GM19240 (cell line): Measurements from ENCODE around the gene HS6ST3.
"Not testable (repeated sequence)": the region's sequence is repeated elsewhere in the genome, so short reads cannot be mapped to it uniquely, and the experiment has no call there.

Source experiments
- DNase-seq: peaks from one replicate; pipeline ENCODE4 v3.0.0; 2011; ENCODE audit warnings: low spot score; ENCODE audit not compliant: insufficient read length

The HS6ST3 gene

DNA sequence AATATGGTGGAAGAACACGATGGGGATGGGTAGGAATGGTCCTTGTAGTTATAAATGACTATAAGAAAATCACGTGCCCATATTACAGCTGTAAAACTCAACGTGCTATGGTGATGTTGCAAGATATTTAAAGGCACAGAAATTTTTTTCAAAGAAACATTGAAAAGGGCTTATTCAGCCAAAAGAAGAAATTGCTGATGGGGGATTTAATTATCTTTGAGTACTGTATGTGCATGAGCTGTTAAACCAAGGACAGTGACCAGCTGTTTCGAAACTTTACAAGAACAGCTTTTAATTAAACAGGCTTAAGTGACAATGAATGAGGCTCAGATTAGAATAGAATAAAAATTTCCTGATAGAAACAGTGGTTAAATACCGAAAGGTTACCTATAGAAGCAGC is 339.0 kb downstream of the HS6ST3 start:
- DNase-seq: no peak

- DNase-seq: no peak
Measured at GRCh38 chr13:96431044-96431581, 341.2 kb downstream of the HS6ST3 start.

- DNase-seq: no peak
Measured at GRCh38 chr13:96444676-96445075, 354.8 kb downstream of the HS6ST3 start.

DNA sequence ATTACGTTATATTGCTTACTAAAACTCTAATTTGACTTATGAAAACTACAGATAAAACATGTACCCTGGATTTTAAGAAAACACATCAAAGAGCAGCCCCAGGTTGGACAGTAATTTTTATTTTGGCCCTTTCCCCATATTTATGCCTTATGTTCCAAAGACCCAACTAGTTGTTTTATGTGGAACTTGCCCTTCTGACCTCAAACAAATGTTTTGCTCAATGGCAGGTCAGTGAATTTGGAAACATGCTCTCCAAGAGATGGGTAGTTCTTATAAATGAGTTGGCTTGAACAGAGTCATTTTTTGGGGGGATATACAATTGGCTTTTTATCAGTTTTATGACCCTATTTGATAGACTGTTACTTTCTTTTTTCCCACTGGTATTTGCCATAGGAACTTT is 360.0 kb downstream of the HS6ST3 start:
- DNase-seq: no peak

DNA sequence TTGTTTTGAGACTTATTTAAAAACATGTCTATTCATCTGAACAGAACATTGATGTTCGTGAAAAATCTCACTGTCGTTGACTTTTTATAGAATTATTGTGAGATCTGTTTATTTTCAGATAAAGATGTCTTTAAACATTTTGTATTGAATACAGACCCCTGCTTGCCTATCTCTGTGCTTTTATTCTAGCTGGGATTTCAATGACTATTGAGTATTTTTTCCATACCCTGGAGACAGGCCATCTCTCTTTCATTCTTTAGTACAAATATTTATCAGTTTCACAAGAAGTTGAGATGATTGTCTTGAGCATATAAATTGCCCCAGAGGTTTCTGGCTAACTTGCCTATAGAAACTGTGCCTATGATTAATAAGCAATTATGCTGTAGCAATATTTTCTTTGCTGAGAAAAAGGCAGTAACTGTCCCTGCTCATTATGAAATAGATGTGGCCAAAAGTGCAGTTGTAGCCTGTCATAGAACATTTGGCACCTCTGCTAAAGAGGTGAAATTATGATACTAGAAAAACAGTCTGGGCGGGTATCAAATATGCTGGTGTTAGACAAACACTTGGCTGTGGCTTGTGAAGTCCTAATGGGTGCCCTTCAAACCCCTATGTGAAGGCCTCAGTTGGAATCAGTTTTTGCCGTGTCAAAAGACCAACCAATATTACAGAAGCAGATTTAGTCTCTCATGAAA is 360.6 kb downstream of the HS6ST3 start:
- DNase-seq: no peak

DNA sequence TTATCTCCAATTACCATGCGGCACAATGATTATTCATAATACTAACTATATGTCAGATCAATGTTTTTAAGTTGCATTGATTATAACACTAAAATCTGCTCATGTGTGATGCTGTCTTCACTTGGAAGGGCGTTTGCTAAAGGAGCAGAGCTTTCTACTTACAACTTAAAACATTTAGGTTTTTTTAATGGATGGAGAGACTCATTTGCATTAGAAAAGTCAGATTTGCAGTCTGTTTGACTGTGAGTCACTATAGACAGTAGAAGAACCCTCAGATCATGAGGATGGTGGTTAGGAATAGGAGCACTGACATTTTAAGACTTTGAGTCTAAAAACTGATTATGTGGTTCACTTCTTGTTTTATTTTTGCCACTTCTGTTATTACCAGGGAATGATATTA is 364.6 kb downstream of the HS6ST3 start:
- DNase-seq: no peak

DNA sequence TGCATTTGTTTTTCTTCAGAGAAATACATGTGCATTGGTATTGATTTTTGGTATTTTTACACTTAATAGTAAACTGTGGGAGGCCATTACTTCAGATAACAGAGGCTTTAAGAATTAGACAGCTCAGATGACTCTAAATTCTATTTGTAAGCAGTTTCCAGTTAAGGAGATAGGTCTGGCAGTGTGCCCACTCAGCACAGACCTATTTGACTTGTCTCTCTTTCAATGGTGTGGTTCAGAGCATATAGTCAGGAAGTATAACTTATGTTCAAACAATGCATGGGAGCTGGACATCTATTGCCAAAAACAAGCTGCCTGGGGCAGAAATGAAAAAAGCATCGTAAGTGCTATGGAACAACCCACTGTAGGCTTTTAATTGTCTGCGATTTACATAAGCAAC is 370.7 kb downstream of the HS6ST3 start:
- DNase-seq: no peak

DNA sequence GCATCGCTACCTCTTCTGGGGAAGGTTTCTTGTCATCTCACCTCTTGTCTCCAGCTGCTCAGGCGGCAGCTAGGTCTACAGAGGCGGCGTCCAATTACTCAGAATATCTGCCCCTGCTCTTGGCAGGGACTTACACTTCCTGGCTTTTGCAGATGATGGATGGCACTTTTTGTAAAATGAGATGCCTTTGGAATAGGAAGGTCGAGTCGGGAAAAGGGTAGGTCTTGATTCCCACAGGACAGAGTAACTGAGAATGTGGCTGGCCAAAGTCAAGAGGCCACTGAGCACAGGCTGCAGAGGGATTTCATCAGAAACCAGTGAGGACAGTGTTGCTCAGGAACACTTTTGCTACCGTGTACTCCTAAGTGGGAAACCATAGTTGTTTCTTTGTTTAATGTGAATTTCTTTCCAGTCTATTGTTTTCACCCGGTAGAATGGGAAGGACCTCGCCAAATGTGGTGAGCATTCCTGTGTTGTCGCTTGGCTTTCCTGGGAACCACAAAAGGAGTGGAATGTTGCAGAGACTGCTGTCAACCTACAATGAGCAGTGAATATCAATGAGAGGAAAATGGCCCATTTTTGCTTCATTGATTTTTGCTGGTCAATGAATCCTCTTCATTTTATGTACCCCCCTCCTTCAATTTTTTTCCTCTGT is 383.7 kb downstream of the HS6ST3 start:
- DNase-seq: no peak

DNA sequence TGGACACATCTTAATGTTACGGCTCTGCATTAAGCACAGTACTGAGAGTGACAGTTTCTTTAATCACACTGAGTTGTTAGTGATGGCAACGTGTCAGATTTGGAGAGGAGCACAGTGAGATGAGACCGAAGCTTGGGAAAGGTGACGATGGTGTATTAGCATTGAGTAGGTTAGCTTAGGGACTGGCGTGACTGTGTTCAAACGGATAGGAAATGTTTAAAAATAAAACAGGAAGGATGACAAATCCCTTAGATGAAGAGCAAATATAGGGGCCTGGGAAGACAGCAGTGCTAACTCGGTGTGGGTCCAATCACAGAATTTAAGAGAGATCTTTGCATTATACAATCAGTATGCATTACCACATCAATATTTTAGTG is 384.3 kb downstream of the HS6ST3 start:
- DNase-seq: no peak

- no peak for DNase-seq
Measured at GRCh38 chr13:96475103-96475502, 385.2 kb downstream of the HS6ST3 start.

DNA sequence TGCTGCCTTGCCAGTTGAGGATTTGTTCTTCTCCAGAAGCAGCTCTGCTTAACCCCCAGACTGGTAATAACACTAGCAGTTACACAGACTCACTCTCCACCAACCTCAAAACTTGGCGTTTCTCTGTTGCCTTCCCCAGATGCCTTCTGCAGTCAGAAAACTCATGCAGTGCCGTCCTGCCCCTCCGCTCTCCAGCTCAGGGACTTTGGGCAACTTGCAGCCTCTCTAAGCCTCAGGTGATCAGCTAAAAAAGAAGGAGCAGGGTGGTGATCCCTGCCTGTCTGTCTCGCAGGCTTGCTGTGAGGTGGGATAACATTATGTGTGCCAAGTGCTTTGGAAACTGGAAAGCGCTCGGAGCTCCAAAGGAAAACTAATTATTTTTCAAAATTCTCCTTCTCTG is 391.6 kb downstream of the HS6ST3 start:
- no peak for DNase-seq

GRCh38 chr13:96490496-96490989 is 400.6 kb downstream of the HS6ST3 start:
- no peak for DNase-seq

DNA sequence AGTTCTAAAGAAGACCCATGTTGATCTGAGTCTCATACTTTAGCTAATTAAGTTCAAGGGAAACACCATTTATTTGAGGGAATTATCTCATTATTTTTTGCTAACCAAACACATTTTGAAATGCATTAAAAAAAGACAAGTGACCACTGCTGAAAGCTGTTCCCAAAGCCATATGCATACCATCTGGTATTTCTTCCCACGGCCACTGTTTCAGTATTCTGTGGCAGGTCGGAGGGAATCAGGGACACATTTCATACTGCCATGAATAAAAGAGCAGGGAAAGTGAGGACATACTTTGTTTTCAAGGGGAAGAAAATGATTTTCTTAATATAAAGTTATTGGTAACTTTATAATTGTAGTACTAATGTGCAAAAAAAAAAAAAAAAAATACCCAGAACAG is 401.2 kb downstream of the HS6ST3 start:
- no peak for DNase-seq

DNA sequence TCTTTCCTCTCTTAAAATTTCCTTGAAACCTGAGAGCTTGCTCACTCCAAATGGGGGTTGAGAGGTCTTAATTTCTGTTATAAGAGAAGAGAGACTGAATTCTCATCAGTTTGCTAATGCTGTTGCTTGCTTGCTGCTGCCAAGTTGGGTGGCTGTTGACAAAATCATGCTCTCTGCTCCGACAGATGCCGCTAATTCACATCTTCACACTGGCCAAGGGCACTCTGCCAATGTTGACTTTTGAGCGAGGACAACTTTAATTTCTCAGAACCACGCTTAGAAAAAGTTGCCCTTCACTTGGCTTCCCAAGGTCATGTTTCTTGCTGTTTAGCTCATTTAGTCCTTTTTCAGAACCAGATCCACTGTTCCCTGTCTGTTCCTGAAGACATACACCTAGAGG is 402.9 kb downstream of the HS6ST3 start:
- DNase-seq: no peak

DNA sequence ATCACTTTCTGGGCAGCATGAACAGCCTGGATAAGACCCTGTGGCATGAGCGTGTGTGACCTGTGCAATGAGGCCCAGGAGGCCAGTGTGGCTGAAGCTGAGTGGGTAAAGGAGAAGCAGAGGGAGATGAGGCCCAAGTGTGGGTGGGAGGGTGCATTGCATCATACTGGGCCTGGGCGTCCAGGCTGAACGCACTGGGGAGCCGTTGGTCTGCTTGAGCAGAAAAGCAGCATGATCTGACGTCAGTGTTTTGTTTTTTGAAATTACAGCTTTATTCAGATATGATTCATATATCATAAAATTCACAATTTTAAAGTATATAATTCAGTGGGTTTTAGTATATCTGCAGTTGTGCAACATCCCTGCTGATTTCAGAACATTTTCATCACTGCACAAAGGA is 409.7 kb downstream of the HS6ST3 start:
- no peak for DNase-seq

DNA sequence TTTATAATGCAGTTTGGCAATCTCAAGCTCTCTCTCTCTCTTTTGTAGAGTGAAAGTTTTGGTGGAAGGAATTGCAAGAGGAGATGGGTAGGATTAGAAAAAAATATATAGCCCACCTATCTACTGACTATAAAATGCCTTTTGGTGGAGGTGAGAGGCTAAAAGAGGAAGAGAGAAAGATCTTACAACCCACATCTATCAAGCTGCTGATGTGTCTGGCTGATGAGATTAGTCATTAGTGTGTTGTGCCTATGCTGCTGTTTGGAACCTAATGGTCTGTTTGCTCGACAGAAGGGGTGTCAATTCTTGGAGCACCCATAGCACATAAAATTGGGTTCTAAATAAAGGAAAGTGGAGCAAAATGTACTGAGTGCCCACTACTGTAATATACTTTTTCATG is 411.0 kb downstream of the HS6ST3 start:
- DNase-seq: no peak

- DNase-seq: no peak
Measured at GRCh38 chr13:96503481-96503880, 413.6 kb downstream of the HS6ST3 start.

- no peak for DNase-seq
Measured at GRCh38 chr13:96511587-96511986, 421.7 kb downstream of the HS6ST3 start.

DNA sequence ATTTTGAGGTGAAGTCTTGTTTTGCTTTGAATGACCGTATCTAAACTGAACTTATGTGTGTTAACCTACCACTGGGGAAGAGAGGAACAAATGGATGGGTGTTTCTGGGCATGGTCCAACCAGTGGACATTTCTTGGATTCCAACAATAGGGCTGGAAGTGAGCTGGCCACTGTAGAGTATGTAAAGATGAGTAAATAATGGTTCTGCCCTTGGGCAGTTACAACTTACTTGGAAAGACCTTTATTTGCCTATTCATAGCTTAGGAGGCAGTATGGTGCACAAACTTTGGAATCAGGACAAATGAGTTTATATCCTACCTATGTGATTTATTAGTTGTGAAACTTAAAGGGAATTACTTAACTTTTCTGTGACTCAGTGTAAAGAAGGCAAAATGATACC is 429.5 kb downstream of the HS6ST3 start:
- DNase-seq: no peak

GRCh38 chr13:96524398-96525020 is 434.6 kb downstream of the HS6ST3 start:
- not testable (repeated sequence) for DNase-seq

- no peak for DNase-seq
Measured at GRCh38 chr13:96525715-96526114, 435.8 kb downstream of the HS6ST3 start.

DNA sequence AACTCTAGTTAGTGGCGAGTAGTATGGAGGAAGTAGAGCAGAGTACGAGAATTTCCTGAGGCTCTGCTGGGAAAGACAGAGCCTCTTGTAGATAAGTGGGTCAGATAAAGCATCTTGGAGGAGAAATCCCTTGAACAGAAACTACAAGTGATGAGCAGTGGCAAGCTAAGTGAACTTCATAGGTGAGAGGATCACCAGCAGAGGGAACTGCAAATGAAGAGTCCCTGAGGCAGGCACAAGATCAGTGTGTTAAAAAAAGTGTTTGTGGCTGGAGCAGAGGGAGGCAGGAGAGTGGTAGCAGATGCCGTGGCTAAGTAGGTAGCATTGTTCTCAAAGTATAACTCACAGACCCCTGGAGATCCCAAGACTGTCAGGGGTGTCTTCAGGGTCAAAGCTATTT is 437.6 kb downstream of the HS6ST3 start:
- DNase-seq: no peak
